GM23338 (cell line): Measurements from ENCODE around the gene TPR.

Experiments used
- CTCF ChIP-seq, 2 experiments: fragments of 200-600 bp in 1 of 2; sonication (generic) in 1 of 2; conservative IDR thresholded peaks; 2 replicates each; pipeline versions ENCODE4 v1.5.1 to v1.6.1; 2016 to 2017; ENCODE audit warnings: antibody characterized with exemption in 2 of 2, low read depth in 2 of 2, mild to moderate bottlenecking in 2 of 2, moderate library complexity in 1 of 2
- EZH2 ChIP-seq: fragments of 200-600 bp; sonication (generic); IDR thresholded peaks from one replicate; pipeline ENCODE4 v1.8.0; 2017; ENCODE audit warnings: antibody characterized with exemption, mild to moderate bottlenecking, low read depth; ENCODE audit not compliant: unreplicated experiment
- POLR2AphosphoS5 ChIP-seq: IDR thresholded peaks from 2 replicates; pipeline ENCODE4 v1.6.1; 2016; ENCODE audit warnings: antibody characterized with exemption, low read depth
- REST ChIP-seq: IDR thresholded peaks from one replicate; pipeline ENCODE4 v1.6.1; 2018; ENCODE audit warnings: antibody characterized with exemption; ENCODE audit not compliant: unreplicated experiment

DNA sequence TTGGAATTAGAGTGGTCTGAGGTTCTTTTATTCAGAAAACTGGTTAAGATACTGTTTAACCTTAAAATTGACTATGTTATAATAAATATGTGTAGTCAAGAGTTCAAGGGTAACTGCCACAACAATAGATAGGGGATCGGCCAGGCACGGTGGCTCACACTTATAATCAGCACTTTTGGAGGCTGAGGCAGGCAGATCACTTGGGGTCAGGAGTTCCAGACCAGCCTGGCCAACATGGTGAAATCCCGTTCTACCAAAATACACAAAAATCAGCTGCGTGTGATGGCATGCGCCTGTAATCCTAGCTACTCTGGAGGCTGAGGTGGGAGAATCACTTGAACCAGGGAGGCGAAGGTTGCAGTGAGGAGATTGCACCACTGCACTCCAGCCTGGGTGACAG, 46.4 kb upstream of the TPR start:
- TF ChIP-seq CTCF (conservative IDR thresholded peaks at IDR 0.05; ENCODE audit: low read depth in 2 of 2) (no peak), REST (no peak), POLR2AphosphoS5 (no peak), EZH2 (no peak)
